ENCODE results near the gene CFAP46.
"Not testable (repeated sequence)": the region's sequence is repeated elsewhere in the genome, so short reads cannot be mapped to it uniquely, and the experiment has no call there.

CFAP46 gene

DNA sequence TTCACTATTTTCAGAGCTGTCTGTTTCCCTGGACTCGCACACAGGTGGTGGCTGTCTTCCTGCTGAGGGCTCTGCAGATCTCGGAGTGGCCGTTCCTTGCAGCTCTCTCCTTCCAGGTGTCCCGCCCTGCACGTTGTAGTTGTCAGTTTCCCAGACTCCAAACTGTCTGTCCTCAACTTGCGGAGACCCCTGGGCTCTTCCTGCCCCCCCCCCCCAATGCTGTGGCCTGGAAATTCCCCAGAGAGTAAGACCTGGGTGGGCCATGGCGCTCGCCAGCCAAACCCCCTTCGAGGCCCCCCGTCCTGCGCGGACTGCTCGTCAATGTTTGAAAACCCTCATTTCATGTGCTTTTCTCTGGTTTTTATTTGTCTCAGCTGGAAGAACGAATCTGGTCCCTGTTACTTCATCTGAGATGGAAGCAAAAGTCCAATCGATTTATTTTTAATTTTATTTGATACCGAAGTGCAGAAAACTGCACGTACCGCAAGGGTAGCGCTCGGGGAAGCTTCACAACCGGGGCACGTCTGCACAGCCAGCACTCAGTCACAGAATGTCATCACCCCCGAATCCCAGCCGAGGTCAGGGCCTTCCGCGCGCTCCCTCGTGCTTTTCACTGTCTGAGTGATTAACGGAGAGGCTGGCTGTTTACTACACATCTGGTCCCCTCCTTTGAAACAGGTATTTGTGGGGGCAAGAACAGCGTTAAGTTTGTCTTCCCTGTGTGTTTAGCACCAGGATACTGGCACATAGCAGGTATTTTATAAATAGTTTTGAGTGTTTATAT, 110.0 kb downstream of the CFAP46 start:
- no peak for TF ChIP-seq SUZ12 (IDR thresholded peaks at IDR 0.05; ENCODE audit: extremely low read depth, insufficient read depth, insufficient read length)
- no peak for DNase-seq (ENCODE audit: low read depth, low spot score)
- H3K9ac ChIP-seq (ENCODE audit: insufficient read length, low read depth): no peak overlapping the region
- no peak overlapping the region for H3K4me3 ChIP-seq (ENCODE audit: insufficient read length, low read depth)
- peaks cover 7% of the 10 kb centered on the region for H3K4me1 ChIP-seq (ENCODE audit: insufficient read depth, insufficient read length)
- H3K36me3 ChIP-seq (ENCODE audit: insufficient read depth, insufficient read length, low read length): no peaks in the 10 kb centered on the region
- H3K9me3 ChIP-seq (ENCODE audit: insufficient read depth, low read length): no peaks in the 10 kb centered on the region
- H3K27me3 ChIP-seq (ENCODE audit: insufficient read depth, insufficient read length): no peaks in the 10 kb centered on the region

DNA sequence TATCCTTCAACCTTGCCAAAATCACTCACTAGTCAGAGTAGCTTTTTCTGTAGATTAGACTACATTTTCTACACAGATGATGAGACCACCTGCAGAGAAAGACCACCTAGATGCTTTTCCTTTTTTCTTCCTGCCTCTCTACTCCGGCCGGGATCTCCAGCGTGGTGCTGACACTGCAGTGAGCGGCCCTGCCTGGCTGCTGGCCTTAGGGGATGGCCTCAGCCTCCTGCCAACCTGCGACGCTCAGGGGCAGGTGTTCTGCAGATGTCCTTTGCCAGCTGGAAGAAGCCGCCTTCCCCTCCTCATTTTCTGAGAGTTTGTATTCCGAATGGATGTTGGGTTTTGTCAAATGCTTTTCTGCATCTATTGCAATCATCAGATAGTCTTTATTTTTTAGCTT, 113.0 kb downstream of the CFAP46 start:
- Histone ChIP-seq H3K9ac (ENCODE audit: insufficient read length, low read depth) (no peak overlapping the region), H3K4me3 (ENCODE audit: insufficient read length, low read depth) (no peak overlapping the region), H3K4me1 (ENCODE audit: insufficient read depth, insufficient read length) (no peaks in the 10 kb centered on the region), H3K27me3 (ENCODE audit: insufficient read depth, insufficient read length) (no peaks in the 10 kb centered on the region), H3K36me3 (ENCODE audit: insufficient read depth, insufficient read length, low read length) (no peaks in the 10 kb centered on the region), H3K9me3 (ENCODE audit: insufficient read depth, low read length) (peaks cover 19% of the 10 kb centered on the region; the same call in 1 of the 2 replicates)
- TF ChIP-seq SUZ12 (IDR thresholded peaks at IDR 0.05; ENCODE audit: extremely low read depth, insufficient read depth, insufficient read length) (no peak), ZNF274 (IDR thresholded peaks at IDR 0.05; ENCODE audit: low read depth, low read length) (no peak), YY1 (IDR thresholded peaks at IDR 0.05; ENCODE audit: insufficient read depth, insufficient read length) (no peak)
- no peak for DNase-seq (ENCODE audit: low read depth, low spot score)

DNA sequence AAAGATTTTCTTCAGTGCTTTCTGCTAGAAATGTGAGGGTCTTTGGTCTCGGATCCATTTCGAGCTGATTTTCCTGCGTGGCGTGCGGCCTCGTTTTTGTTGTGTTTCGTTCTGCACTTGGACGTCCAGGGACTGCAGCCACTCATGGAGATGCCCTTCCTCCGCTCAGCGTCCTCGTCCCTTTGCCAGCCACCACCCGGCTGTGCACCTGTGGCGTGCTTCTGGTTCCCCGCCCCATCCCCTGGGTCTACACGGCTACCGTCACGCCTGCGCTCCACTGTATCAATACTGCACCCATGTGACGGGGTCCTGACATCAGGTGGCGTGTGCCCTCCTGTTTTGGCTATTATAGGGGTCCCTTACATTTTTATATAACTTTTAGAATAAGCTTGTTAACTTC, 113.7 kb downstream of the CFAP46 start:
- Histone ChIP-seq H3K9ac (ENCODE audit: insufficient read length, low read depth) (no peak overlapping the region), H3K27me3 (ENCODE audit: insufficient read depth, insufficient read length) (no peaks in the 10 kb centered on the region), H3K36me3 (ENCODE audit: insufficient read depth, insufficient read length, low read length) (no peaks in the 10 kb centered on the region), H3K4me1 (ENCODE audit: insufficient read depth, insufficient read length) (no peaks in the 10 kb centered on the region), H3K4me3 (ENCODE audit: insufficient read length, low read depth) (no peak overlapping the region), H3K9me3 (ENCODE audit: insufficient read depth, low read length) (peaks cover 19% of the 10 kb centered on the region; the same call in 1 of the 2 replicates)
- no peak for DNase-seq (ENCODE audit: low read depth, low spot score)
- TF ChIP-seq SUZ12 (IDR thresholded peaks at IDR 0.05; ENCODE audit: extremely low read depth, insufficient read depth, insufficient read length): no peak
- no peak for TF ChIP-seq YY1 (IDR thresholded peaks at IDR 0.05; ENCODE audit: insufficient read depth, insufficient read length)
- no peak for TF ChIP-seq ZNF274 (IDR thresholded peaks at IDR 0.05; ENCODE audit: low read depth, low read length)

DNA sequence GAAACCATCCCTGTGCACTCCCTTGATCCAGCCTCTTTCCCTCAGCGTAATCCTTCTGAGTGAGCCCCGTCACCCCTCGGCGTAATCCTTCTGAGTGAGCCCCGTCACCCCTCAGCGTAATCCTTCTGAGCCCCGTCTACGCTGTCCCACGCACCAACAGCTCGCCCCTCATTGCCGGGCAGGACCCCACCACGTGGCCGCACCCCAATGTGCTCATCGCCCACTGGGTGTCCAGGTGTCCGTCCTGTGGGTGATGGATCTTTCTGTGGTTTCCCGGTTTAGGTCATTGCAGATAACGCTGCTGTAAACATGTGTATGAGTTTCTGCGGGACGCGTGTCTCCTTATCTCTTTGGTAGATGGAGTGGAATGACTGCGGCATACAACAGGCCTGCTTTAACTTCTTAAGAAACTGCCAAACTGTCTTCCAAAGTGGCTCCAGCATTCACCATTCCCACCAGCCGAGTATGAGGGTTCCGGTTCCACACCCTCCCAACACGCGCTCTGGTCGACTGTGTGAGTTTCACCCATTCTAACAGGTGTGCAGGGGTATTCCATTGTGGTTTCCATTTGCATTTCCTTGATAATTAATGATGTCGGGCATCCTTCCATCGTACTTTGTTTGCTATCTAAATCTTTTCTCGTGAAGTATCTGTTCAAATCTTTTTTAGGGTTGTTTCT, 114.4 kb downstream of the CFAP46 start:
- Histone ChIP-seq H3K27me3 (ENCODE audit: insufficient read depth, insufficient read length) (no peaks in the 10 kb centered on the region), H3K36me3 (ENCODE audit: insufficient read depth, insufficient read length, low read length) (no peaks in the 10 kb centered on the region), H3K9ac (ENCODE audit: insufficient read length, low read depth) (no peak overlapping the region), H3K9me3 (ENCODE audit: insufficient read depth, low read length) (peaks cover 19% of the 10 kb centered on the region; the same call in 1 of the 2 replicates), H3K4me1 (ENCODE audit: insufficient read depth, insufficient read length) (no peaks in the 10 kb centered on the region), H3K4me3 (ENCODE audit: insufficient read length, low read depth) (no peak overlapping the region)
- TF ChIP-seq ZNF274 (IDR thresholded peaks at IDR 0.05; ENCODE audit: low read depth, low read length) (no peak), YY1 (IDR thresholded peaks at IDR 0.05; ENCODE audit: insufficient read depth, insufficient read length) (no peak), SUZ12 (IDR thresholded peaks at IDR 0.05; ENCODE audit: extremely low read depth, insufficient read depth, insufficient read length) (no peak)
- no peak for DNase-seq (ENCODE audit: low read depth, low spot score)

DNA sequence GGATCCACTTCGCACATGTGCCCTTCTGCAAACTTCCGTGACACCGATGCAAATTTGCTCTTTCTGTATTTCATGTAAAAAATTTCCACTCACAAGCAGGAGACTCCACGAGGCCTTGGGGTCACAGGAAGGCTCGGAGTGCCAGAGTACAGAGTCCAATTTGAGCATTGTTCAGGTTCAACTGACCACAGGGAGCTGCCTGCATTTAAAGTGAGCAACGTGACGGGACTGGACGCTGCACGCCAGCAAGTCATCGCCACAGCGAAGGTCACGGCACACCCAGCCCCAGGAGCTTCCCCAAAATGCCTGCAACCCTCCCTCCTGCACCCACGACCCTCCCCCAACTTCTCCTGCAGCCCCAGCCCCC, 115.0 kb downstream of the CFAP46 start:
- Histone ChIP-seq H3K4me1 (ENCODE audit: insufficient read depth, insufficient read length) (no peaks in the 10 kb centered on the region), H3K27me3 (ENCODE audit: insufficient read depth, insufficient read length) (no peaks in the 10 kb centered on the region), H3K4me3 (ENCODE audit: insufficient read length, low read depth) (no peak overlapping the region), H3K9ac (ENCODE audit: insufficient read length, low read depth) (no peak overlapping the region), H3K9me3 (ENCODE audit: insufficient read depth, low read length) (peaks cover 19% of the 10 kb centered on the region; the same call in 1 of the 2 replicates), H3K36me3 (ENCODE audit: insufficient read depth, insufficient read length, low read length) (no peaks in the 10 kb centered on the region)
- TF ChIP-seq ZNF274 (IDR thresholded peaks at IDR 0.05; ENCODE audit: low read depth, low read length): no peak
- no peak for TF ChIP-seq SUZ12 (IDR thresholded peaks at IDR 0.05; ENCODE audit: extremely low read depth, insufficient read depth, insufficient read length)
- TF ChIP-seq YY1 (IDR thresholded peaks at IDR 0.05; ENCODE audit: insufficient read depth, insufficient read length): no peak
- no peak for DNase-seq (ENCODE audit: low read depth, low spot score)

DNA sequence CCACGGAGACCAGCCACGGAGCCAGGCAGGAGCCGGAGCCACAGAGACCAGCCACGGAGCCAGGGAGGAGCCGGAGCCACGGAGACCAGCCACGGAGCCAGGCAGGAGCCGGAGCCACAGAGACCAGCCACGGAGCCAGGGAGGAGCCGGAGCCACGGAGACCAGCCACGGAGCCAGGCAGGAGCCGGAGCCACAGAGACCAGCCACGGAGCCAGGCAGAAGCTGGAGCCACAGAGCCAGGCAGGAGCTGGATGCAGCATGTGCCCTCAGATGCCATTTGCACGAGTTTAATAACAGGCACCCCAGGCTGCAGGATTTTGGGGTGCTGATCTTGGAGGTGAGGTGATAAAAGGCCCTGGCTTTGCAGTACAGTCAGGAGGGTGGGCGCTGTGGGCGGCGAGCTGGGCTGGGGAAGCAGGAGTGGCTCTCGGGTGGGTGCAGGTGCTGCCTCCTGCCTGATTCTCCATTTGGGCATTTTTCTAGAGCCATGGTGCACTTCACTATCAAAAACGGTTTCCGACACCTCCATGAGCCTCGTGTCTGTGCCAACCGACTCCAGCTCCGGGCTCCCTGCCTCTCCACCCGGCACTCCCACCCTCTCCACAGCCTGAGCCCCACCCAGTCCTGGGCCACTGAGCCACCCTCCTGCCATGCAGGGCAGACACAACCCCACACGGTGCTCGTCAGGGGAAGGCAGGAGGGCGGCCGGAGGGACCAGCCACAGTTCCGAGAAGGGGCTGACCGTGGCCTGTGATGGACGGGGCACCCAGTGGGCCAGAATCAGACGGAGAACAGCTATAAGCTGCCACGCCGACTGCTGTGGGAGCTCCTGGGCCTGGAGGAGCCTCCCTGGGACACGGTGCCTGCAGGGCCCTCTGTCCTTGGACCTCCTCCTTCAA, 115.6 kb downstream of the CFAP46 start:
- H3K4me3 ChIP-seq (ENCODE audit: insufficient read length, low read depth): no peak overlapping the region
- H3K9me3 ChIP-seq (ENCODE audit: insufficient read depth, low read length): peaks cover 19% of the 10 kb centered on the region; the same call in 1 of the 2 replicates
- DNase-seq (ENCODE audit: low read depth, low spot score): no peak
- no peak overlapping the region for H3K9ac ChIP-seq (ENCODE audit: insufficient read length, low read depth)
- no peaks in the 10 kb centered on the region for H3K36me3 ChIP-seq (ENCODE audit: insufficient read depth, insufficient read length, low read length)
- H3K4me1 ChIP-seq (ENCODE audit: insufficient read depth, insufficient read length): no peaks in the 10 kb centered on the region
- TF ChIP-seq ZNF274 (IDR thresholded peaks at IDR 0.05; ENCODE audit: low read depth, low read length): no peak
- no peak for TF ChIP-seq SUZ12 (IDR thresholded peaks at IDR 0.05; ENCODE audit: extremely low read depth, insufficient read depth, insufficient read length)
- no peak for TF ChIP-seq YY1 (IDR thresholded peaks at IDR 0.05; ENCODE audit: insufficient read depth, insufficient read length)
- no peaks in the 10 kb centered on the region for H3K27me3 ChIP-seq (ENCODE audit: insufficient read depth, insufficient read length)

DNA sequence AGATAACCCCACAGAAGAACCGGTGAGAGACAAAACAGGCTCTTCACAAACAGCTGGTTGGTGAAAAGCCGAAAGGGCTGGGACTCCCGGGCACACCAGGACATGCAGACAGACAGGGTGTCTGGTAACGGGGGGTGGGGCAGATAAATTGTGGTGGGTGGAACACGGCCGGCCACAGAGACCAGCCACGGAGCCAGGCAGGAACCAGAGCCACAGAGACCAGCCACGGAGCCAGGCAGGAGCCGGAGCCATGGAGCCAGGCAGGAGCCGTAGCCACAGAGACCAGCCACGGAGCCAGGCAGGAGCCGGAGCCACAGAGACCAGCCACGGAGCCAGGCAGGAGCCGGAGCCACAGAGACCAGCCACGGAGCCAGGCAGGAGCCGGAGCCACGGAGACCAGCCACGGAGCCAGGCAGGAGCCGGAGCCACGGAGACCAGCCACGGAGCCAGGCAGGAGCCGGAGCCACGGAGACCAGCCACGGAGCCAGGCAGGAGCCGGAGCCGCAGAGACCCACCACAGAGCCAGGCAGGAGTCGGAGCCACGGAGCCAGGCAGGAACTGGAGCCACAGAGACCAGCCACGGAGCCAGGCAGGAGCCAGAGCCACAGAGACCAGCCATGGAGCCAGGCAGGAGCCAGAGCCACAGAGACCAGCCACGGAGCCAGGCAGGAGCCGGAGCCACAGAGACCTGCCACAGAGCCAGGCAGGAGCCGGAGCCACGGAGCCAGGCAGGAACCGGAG, 116.4 kb downstream of the CFAP46 start:
- H3K9me3 ChIP-seq (ENCODE audit: insufficient read depth, low read length): peaks cover 19% of the 10 kb centered on the region; the same call in 1 of the 2 replicates
- not testable (repeated sequence) for DNase-seq (ENCODE audit: low read depth, low spot score); H3K4me3 ChIP-seq (ENCODE audit: insufficient read length, low read depth); H3K27me3 ChIP-seq (ENCODE audit: insufficient read depth, insufficient read length); H3K9ac ChIP-seq (ENCODE audit: insufficient read length, low read depth); H3K36me3 ChIP-seq (ENCODE audit: insufficient read depth, insufficient read length, low read length); H3K4me1 ChIP-seq (ENCODE audit: insufficient read depth, insufficient read length)
